ENCODE results near the gene IKZF1. TPM values are rescaled to one million over a fixed set of nuclear protein-coding genes. Genes with fewer than 3 reads are reported as not detected.
A peak's percentile ranks its signal among the peaks of the same experiment; 100 is the strongest.

IKZF1 gene
- polyA plus RNA-seq, 2 of the 4 experiments (the other 2 are of a cell fraction), result not detected

DNA sequence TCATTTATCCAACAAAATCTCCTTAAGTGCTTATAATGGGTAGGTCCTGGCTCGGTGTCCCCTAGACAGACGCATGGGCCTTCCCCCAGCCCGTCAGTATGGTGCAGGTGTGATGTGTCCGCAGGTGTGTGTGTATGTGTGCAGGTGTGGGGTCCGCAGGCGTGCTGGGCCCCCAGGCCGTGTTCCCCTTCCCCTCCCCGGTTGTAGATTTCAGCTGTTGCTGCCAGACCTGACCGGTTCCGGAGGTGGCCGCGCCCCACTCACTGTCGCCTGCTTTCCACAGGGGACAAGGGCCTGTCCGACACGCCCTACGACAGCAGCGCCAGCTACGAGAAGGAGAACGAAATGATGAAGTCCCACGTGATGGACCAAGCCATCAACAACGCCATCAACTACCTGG lies 95.1 kb downstream of the IKZF1 start (continued):
- TF ChIP-seq RNF2 (IDR thresholded peaks at IDR 0.05; ENCODE audit: borderline replicate concordance, low read depth), result no peak

DNA sequence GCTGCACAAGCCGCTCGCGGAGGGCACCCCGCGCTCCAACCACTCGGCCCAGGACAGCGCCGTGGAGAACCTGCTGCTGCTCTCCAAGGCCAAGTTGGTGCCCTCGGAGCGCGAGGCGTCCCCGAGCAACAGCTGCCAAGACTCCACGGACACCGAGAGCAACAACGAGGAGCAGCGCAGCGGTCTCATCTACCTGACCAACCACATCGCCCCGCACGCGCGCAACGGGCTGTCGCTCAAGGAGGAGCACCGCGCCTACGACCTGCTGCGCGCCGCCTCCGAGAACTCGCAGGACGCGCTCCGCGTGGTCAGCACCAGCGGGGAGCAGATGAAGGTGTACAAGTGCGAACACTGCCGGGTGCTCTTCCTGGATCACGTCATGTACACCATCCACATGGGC lies 95.6 kb downstream of the IKZF1 start:
- ChIA-PET POLR2A (no interaction called here), CTCF (interaction anchor here (1.5 kb wide), 1 partner anchor 18 kb away, joined by 4 read pairs; no protein-coding TSS in a partner anchor)
- ATAC-seq (no peak; a peak in 2 of 6 replicates), DNase-seq (ENCODE audit: low read depth in 1 of 2, low spot score in 1 of 2) (no peak), FAIRE-seq (no peak)
- 73% methylated on average over 38 of the region's 41 CpGs for WGBS (ENCODE audit: missing lambda C conversion rate)
- Histone ChIP-seq H3K27ac (no peak overlapping the region), H3K4me1 (no peaks in the 10 kb centered on the region), H3K9me3 (no peaks in the 10 kb centered on the region), H3K4me3 (no peak overlapping the region), H3K4me2 (no peak overlapping the region)
- TF ChIP-seq, protein P1, sequence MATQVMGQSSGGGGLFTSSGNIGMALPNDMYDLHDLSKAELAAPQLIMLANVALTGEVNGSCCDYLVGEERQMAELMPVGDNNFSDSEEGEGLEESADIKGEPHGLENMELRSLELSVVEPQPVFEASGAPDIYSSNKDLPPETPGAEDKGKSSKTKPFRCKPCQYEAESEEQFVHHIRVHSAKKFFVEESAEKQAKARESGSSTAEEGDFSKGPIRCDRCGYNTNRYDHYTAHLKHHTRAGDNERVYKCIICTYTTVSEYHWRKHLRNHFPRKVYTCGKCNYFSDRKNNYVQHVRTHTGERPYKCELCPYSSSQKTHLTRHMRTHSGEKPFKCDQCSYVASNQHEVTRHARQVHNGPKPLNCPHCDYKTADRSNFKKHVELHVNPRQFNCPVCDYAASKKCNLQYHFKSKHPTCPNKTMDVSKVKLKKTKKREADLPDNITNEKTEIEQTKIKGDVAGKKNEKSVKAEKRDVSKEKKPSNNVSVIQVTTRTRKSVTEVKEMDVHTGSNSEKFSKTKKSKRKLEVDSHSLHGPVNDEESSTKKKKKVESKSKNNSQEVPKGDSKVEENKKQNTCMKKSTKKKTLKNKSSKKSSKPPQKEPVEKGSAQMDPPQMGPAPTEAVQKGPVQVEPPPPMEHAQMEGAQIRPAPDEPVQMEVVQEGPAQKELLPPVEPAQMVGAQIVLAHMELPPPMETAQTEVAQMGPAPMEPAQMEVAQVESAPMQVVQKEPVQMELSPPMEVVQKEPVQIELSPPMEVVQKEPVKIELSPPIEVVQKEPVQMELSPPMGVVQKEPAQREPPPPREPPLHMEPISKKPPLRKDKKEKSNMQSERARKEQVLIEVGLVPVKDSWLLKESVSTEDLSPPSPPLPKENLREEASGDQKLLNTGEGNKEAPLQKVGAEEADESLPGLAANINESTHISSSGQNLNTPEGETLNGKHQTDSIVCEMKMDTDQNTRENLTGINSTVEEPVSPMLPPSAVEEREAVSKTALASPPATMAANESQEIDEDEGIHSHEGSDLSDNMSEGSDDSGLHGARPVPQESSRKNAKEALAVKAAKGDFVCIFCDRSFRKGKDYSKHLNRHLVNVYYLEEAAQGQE (IDR thresholded peaks at IDR 0.05), result no peak
- TF ChIP-seq MYC (IDR thresholded peaks at IDR 0.05; ENCODE audit: borderline replicate concordance, low read length) (no peak), CBX2 (IDR thresholded peaks at IDR 0.05; ENCODE audit: borderline replicate concordance, low read depth) (no peak), TFCP2L1 (CRISPR knock-in tag; IDR thresholded peaks at IDR 0.05) (no peak), SREBF2 (IDR thresholded peaks at IDR 0.05) (no peak), KDM5A (IDR thresholded peaks at IDR 0.05) (no peak)
- TF ChIP-seq, protein P2, sequence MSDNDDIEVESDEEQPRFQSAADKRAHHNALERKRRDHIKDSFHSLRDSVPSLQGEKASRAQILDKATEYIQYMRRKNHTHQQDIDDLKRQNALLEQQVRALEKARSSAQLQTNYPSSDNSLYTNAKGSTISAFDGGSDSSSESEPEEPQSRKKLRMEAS (IDR thresholded peaks at IDR 0.05), result no peak

DNA sequence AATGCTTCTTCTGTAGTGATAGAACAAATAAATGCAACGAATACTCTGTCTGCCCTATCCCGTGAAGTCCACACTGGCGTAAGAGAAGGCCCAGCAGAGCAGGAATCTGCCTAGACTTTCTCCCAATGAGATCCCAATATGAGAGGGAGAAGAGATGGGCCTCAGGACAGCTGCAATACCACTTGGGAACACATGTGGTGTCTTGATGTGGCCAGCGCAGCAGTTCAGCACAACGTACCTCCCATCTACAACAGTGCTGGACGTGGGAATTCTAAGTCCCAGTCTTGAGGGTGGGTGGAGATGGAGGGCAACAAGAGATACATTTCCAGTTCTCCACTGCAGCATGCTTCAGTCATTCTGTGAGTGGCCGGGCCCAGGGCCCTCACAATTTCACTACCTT lies 99.9 kb downstream of the IKZF1 start:
- TF ChIP-seq, protein P3, sequence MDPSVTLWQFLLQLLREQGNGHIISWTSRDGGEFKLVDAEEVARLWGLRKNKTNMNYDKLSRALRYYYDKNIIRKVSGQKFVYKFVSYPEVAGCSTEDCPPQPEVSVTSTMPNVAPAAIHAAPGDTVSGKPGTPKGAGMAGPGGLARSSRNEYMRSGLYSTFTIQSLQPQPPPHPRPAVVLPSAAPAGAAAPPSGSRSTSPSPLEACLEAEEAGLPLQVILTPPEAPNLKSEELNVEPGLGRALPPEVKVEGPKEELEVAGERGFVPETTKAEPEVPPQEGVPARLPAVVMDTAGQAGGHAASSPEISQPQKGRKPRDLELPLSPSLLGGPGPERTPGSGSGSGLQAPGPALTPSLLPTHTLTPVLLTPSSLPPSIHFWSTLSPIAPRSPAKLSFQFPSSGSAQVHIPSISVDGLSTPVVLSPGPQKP (IDR thresholded peaks at IDR 0.05; ENCODE audit: low read depth, low read length), result no peak
- TF ChIP-seq, protein P4, sequence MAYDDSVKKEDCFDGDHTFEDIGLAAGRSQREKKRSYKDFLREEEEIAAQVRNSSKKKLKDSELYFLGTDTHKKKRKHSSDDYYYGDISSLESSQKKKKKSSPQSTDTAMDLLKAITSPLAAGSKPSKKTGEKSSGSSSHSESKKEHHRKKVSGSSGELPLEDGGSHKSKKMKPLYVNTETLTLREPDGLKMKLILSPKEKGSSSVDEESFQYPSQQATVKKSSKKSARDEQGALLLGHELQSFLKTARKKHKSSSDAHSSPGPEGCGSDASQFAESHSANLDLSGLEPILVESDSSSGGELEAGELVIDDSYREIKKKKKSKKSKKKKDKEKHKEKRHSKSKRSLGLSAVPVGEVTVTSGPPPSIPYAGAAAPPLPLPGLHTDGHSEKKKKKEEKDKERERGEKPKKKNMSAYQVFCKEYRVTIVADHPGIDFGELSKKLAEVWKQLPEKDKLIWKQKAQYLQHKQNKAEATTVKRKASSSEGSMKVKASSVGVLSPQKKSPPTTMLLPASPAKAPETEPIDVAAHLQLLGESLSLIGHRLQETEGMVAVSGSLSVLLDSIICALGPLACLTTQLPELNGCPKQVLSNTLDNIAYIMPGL (CRISPR knock-in tag; IDR thresholded peaks at IDR 0.05; ENCODE audit: borderline replicate concordance), result no peak
- TF ChIP-seq RAD21 (conservative IDR thresholded peaks at IDR 0.05 in 1 of 2, IDR thresholded peaks at IDR 0.05 in 1 of 2), result no peak
- no peak for TF ChIP-seq PHF8 (IDR thresholded peaks at IDR 0.05; ENCODE audit: borderline replicate concordance, low read depth)
- TF ChIP-seq, protein P1 (IDR thresholded peaks at IDR 0.05), result no peak
- TF ChIP-seq JUN (IDR thresholded peaks at IDR 0.05), result no peak
- TF ChIP-seq, protein P5, sequence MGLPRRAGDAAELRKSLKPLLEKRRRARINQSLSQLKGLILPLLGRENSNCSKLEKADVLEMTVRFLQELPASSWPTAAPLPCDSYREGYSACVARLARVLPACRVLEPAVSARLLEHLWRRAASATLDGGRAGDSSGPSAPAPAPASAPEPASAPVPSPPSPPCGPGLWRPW (IDR thresholded peaks at IDR 0.05), result no peak
- FAIRE-seq (no peak), ATAC-seq (peak; percentile 73 to 86; a peak in 5 of 6 replicates), DNase-seq (ENCODE audit: low read depth in 1 of 2, low spot score in 1 of 2) (peak in 1 of 2 experiments; percentile 9)
- Histone ChIP-seq H3K4me2 (no peak overlapping the region), H3K9me3 (no peaks in the 10 kb centered on the region), H3K4me3 (no peak overlapping the region), H3K4me1 (no peaks in the 10 kb centered on the region), H3K27ac (no peak overlapping the region)
- ChIA-PET POLR2A (no interaction called here), CTCF (interaction anchor here (4.0 kb wide), 1 partner anchor 13 kb away, joined by 24 read pairs; no protein-coding TSS in a partner anchor)
- 27% methylated on average over 7 of the region's 7 CpGs for WGBS (ENCODE audit: missing lambda C conversion rate)
